Neural cell (in vitro differentiated cells): ENCODE measurements around the gene OXER1. TPM values are rescaled to one million over a fixed set of nuclear protein-coding genes. Genes with fewer than 3 reads are reported as not detected.

Experiments used
- H2AFZ ChIP-seq: fragments of 200-600, 300-800 bp; sonication (generic), shearing (Covaris generic); 2 replicates; pipeline ENCODE4 v1.6.0; 2014; ENCODE audit warnings: low read depth, mild to moderate bottlenecking, antibody characterized with exemption, low read length, moderate library complexity
- H3F3A ChIP-seq: fragments of 200-600 bp; shearing (Covaris generic); 2 replicates; pipeline ENCODE4 v1.6.1; 2016; ENCODE audit warnings: mild to moderate bottlenecking, moderate library complexity, mixed read lengths, antibody characterized with exemption, low read length; ENCODE audit not compliant: insufficient read depth, poor library complexity, severe bottlenecking
- H3K27ac ChIP-seq: fragments of 200-600, 300-800 bp; sonication (generic), shearing (Covaris generic); 2 replicates; pipeline ENCODE4 v1.5.1; 2014; ENCODE audit warnings: mild to moderate bottlenecking, low read length, moderate library complexity
- H3K27me3 ChIP-seq: fragments of 300-800, 200-600 bp; sonication (generic), shearing (Covaris generic); 2 replicates; pipeline ENCODE4 v1.6.0; 2014; ENCODE audit warnings: mild to moderate bottlenecking, low read depth, low read length, moderate library complexity; ENCODE audit not compliant: insufficient read depth
- H3K36me3 ChIP-seq: fragments of 300-800, 200-600 bp; sonication (generic), shearing (Covaris generic); 2 replicates; pipeline ENCODE4 v1.5.1; 2014; ENCODE audit warnings: mild to moderate bottlenecking, antibody characterized with exemption, low read length, moderate library complexity; ENCODE audit not compliant: insufficient read depth
- H3K4me2 ChIP-seq: fragments of 300-800, 200-600 bp; sonication (generic), shearing (Covaris generic); 2 replicates; pipeline ENCODE4 v1.6.0; 2014; ENCODE audit warnings: mild to moderate bottlenecking, low read length
- H3K4me3 ChIP-seq: fragments of 300-800, 200-600 bp; sonication (generic), shearing (Covaris generic); 2 replicates; pipeline ENCODE4 v1.5.1; 2014; ENCODE audit warnings: mild to moderate bottlenecking, low read length, moderate library complexity
- H3K79me2 ChIP-seq: fragments of 200-600 bp; shearing (Covaris generic); replicated peaks from 2 replicates; pipeline ENCODE4 v1.6.0; 2014; ENCODE audit warnings: mild to moderate bottlenecking, low read length, moderate library complexity; ENCODE audit not compliant: insufficient read depth
- H3K9ac ChIP-seq: fragments of 300-800, 200-600 bp; sonication (generic), shearing (Covaris generic); 2 replicates; pipeline ENCODE4 v1.6.1; 2016; ENCODE audit warnings: mild to moderate bottlenecking, low read length, mixed read lengths
- H3K9me2 ChIP-seq: fragments of 200-600 bp; shearing (Covaris generic); 2 replicates; pipeline ENCODE4 v1.6.1; 2016; ENCODE audit warnings: mild to moderate bottlenecking, low read length, mixed read lengths; ENCODE audit not compliant: insufficient read depth
- H3K9me3 ChIP-seq: fragments of 200-600, 300-800 bp; sonication (generic), shearing (Covaris generic); 2 replicates; pipeline ENCODE4 v1.6.1; 2016; ENCODE audit warnings: mild to moderate bottlenecking, mixed run types, low read length, moderate library complexity, mixed read lengths
- H4K20me1 ChIP-seq: fragments of 200-600 bp; shearing (Covaris generic); 2 replicates; pipeline ENCODE4 v1.6.1; 2016; ENCODE audit warnings: mild to moderate bottlenecking, mixed run types; ENCODE audit not compliant: insufficient read depth
- CTCF ChIP-seq: fragments of 450-650 bp; IDR thresholded peaks from 2 replicates; pipeline ENCODE4 v1.5.1; 2014; ENCODE audit warnings: antibody characterized with exemption, mild to moderate bottlenecking, moderate library complexity; ENCODE audit not compliant: poor library complexity, severe bottlenecking
- EP300 ChIP-seq: fragments of 450-650 bp; conservative IDR thresholded peaks from 2 replicates; pipeline ENCODE4 v1.6.1; 2014; ENCODE audit warnings: antibody characterized with exemption, mild to moderate bottlenecking, moderate library complexity; ENCODE audit not compliant: poor library complexity, severe bottlenecking
- EZH2 ChIP-seq: fragments of 200-600, 300-800 bp; shearing (Covaris generic), sonication (generic); IDR thresholded peaks from 2 replicates; pipeline ENCODE4 v1.6.1; 2014; ENCODE audit warnings: antibody characterized with exemption, low read length, borderline replicate concordance, mild to moderate bottlenecking; ENCODE audit not compliant: insufficient read depth, poor library complexity, severe bottlenecking
- MXI1 ChIP-seq: fragments of 450-650 bp; conservative IDR thresholded peaks from 2 replicates; pipeline ENCODE4 v1.6.1; 2014; ENCODE audit warnings: antibody characterized with exemption, mild to moderate bottlenecking; ENCODE audit not compliant: poor library complexity, severe bottlenecking
- POLR2AphosphoS5 ChIP-seq: IDR thresholded peaks from 2 replicates; pipeline ENCODE4 v1.6.1; 2012
- RAD21 ChIP-seq: fragments of 450-650 bp; conservative IDR thresholded peaks from 2 replicates; pipeline ENCODE4 v1.6.1; 2014; ENCODE audit warnings: antibody characterized with exemption, mild to moderate bottlenecking, moderate library complexity
- REST ChIP-seq: IDR thresholded peaks from 2 replicates; pipeline ENCODE4 v1.6.1; 2012; ENCODE audit warnings: borderline replicate concordance
- SMC3 ChIP-seq: fragments of 450-650 bp; conservative IDR thresholded peaks from 2 replicates; pipeline ENCODE4 v1.6.1; 2014; ENCODE audit warnings: antibody characterized with exemption, mild to moderate bottlenecking, moderate library complexity; ENCODE audit not compliant: poor library complexity
- TAF1 ChIP-seq: IDR thresholded peaks from 2 replicates; pipeline ENCODE4 v1.6.1; 2012; ENCODE audit warnings: low read depth
- polyA plus RNA-seq: library from polyadenylated mRNA; depleted of rRNA; stranded (reverse); fragments of >200 nt; gene quantifications from 2 replicates; pipeline ENCODE4 v1.2.3, GENCODE V29; 2014

OXER1 gene
- polyA plus RNA-seq, 1 donor from 2014 or later: not detected

GRCh38 chr2:42756150-42756775, 7.7 kb downstream of the OXER1 start:
- no peak overlapping the region for H2AFZ ChIP-seq
- no peaks in the 10 kb centered on the region for H3K27me3 ChIP-seq
- TF ChIP-seq MXI1 (no peak), CTCF (no peak), EZH2 (no peak), EP300 (no peak), POLR2AphosphoS5 (no peak), SMC3 (no peak), TAF1 (no peak), RAD21 (no peak), REST (no peak)
- no peak overlapping the region for H3K4me2 ChIP-seq
- no peaks in the 10 kb centered on the region for H3K79me2 ChIP-seq
- no peak overlapping the region for H3K9ac ChIP-seq
- H3K9me3 ChIP-seq: no peaks in the 10 kb centered on the region
- H3K9me2 ChIP-seq: no peaks in the 10 kb centered on the region
- H3K27ac ChIP-seq: no peak overlapping the region
- H3F3A ChIP-seq: no peaks in the 10 kb centered on the region
- H4K20me1 ChIP-seq: no peaks in the 10 kb centered on the region
- no peaks in the 10 kb centered on the region for H3K36me3 ChIP-seq
- H3K4me3 ChIP-seq: no peak overlapping the region

GRCh38 chr2:42755191-42755880, 8.6 kb downstream of the OXER1 start:
- no peaks in the 10 kb centered on the region for H3K79me2 ChIP-seq
- no peak for TF ChIP-seq CTCF
- TF ChIP-seq TAF1: no peak
- no peak for TF ChIP-seq POLR2AphosphoS5
- no peak for TF ChIP-seq RAD21
- TF ChIP-seq EP300: no peak
- no peak for TF ChIP-seq REST
- no peak for TF ChIP-seq EZH2
- no peak for TF ChIP-seq MXI1
- no peak for TF ChIP-seq SMC3
- no peak overlapping the region for H3K9ac ChIP-seq
- no peaks in the 10 kb centered on the region for H3K27me3 ChIP-seq
- H3K9me3 ChIP-seq: no peaks in the 10 kb centered on the region
- H3K4me3 ChIP-seq: no peak overlapping the region
- H3K9me2 ChIP-seq: no peaks in the 10 kb centered on the region
- no peak overlapping the region for H2AFZ ChIP-seq
- H3K36me3 ChIP-seq: no peaks in the 10 kb centered on the region
- no peak overlapping the region for H3K4me2 ChIP-seq
- no peak overlapping the region for H3K27ac ChIP-seq
- H4K20me1 ChIP-seq: no peaks in the 10 kb centered on the region
- no peaks in the 10 kb centered on the region for H3F3A ChIP-seq
